HG02642 (cell line): Measurements from ENCODE around the gene PSMC3.

ENCODE experiments used
- ATAC-seq: cut with Tn5 transposase; IDR thresholded peaks from one replicate; pipeline ENCODE4 v1.9.1; 2021; ENCODE audit warnings: mild to moderate bottlenecking; ENCODE audit not compliant: unreplicated experiment, poor library complexity

PSMC3 gene

DNA sequence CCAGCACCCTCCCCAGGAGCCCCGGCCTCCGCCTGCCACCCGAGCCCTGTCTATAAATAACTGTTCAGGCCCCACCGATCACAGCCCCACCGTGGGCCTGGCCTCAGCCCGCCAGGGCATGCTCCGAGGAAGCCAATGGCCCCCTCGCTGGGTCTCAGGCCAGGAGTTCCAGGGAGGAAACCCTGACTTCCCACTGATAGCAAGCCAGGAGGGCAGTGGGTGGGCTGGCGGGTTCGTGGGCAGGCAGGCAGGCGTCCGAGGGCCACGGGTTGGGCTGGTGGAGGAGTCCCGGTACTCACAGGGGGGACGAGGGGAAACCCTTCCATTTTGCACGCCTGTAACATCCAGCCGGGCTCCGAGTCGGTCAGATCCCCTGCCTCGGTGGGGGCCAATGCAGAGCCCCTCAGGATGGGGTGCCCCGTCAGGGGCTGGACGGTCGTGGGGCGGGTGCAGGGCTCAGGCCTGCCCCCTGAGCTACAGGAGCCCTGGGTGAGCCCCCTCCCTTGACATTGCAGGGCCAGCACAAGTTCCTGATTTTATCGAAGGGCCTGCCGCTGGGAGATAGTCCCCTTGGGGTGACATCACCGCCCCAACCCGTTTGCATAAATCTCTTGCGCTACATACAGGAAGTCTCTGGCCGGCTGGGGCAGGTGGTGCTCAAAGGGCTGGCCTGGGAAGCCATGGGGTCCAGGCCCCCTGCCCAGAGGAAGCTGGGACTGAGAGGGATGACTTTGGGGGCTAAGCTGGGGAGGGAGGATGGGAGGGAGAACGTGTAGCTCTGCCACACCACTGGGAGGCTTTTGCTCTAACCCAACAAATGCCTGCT is 48.0 kb downstream of the PSMC3 start, which contains the start of gene SPI1:
Gene SPI1 (minus strand): TSS at position 538 of the 826 bp plus-strand sequence. CDS start 194 bp downstream, at position 344.
- ATAC-seq: peak; percentile 81

DNA sequence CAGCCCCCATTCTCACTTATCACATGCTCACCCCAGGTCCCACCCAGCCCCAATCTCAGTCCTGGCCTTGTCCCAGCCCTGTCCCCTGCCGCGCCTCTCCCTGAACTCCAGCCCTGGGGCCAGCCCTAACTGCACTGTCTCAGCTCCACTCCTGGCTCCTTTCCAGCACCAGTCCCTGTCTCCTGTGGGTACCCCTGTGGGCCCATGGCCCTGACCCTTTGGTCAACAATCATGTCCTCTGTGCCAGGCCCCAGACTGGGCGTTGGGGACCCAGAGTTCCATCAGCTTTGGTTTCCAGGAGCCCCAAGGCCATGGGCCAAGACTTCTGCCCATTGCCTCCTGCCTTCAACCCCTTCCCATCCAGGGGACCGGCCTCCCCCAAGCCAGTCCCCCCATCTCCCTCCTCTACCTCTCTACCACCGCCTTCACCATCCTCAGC is 48.6 kb downstream of the PSMC3 start:
- no peak for ATAC-seq

DNA sequence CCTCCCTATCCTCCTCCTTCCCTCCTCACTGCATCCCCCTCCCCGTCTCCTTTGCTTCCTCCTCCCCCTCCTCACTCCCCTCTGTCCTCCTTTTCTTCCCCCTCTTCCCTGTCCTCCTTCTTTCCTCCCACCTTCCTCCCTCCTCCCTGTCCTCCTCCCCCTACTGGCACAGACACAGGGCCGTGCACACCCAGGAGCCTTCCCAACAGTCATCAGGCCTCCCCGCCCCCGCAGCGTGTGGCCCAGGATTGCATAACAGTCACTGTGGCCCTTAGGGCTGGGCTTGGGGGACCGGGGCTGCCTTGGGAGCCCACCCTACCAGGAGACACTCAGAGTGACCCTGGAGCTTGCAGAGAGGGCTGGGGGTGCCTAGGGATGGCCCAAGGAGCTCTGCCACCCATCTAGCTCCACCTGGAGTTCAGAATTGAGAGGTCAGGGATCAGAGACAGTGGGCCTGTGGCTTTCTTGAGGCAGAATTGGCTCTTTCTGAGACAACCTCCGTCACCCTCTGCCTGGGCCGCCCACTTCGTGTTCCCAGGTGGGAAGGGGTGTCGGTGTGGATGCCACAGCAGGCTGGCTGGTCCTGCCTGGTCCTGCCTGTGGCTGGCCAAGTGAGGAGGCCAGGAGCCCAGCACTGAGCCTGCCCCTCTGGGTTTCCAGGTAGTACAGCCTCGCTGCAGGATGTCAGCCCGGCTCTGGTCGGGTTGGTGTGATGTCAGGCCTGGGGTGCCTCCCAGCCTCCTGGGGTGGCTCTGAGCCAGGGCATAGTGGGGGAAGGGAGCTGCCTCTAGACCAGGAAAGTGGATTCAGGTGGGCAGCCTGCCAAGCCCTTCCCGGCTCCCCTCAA is 49.5 kb downstream of the PSMC3 start:
- peak; percentile 35 for ATAC-seq

DNA sequence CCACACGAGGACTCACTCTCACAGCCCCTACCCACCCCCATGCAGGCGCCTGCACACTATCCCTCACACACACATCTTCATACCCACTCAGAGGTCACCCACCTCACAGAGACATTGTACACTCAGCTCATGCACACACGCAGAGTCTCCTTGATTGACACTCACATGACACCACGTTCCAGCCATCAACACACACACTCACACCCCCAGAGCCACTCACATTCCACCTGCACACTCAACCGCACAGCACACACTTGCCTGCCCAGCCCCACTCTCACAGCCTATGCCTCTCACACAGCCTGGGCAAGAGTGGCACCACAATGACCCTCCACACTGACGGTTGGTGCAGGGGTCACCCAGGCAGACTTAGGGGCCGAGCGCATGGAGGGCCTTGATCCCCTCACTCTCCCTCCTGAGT is 50.1 kb downstream of the PSMC3 start:
- ATAC-seq: no peak

DNA sequence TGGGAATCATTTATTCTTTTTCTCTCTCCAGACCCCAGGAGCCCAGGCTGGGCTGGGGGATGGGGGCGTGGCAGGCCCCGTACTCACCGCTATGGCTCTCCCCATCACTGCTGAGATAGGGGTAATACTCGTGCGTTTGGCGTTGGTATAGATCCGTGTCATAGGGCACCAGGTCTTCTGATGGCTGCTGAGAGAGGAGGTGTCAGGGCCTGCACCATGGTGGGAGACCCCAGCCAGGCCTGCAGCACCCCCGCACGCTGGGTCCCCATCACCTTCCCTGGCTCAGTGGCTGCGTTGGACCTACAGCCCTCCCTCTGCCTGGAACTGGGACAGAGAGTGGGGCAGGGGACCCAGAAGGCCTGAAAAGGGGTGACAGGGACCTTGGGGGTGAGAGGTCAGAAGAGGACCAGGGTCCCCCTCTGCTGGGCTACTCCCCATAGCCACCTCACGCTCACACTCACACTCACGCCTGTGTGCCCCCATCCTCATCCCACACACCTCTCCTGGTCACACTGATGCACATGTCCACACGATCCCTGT is 50.6 kb downstream of the PSMC3 start:
- ATAC-seq: no peak

DNA sequence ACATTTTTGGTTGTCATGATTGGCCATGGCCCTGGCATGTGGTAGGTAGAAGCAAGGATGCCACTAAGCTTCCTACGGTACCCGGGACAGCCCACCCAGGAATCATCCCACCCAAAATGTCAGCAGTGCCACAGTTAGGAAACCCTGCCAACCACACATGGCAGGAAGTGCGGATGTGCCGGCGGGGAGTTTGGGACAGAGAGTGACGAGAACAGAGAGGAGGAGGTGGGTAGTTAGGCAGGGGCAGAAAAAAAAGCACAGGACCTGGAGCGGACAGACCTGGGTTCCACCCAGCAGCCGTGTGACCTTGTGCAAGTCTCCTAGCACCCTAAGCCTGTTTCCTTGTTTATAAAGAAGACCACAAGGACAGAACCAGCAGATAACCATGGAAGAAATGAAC is 51.2 kb downstream of the PSMC3 start:
- no peak for ATAC-seq

DNA sequence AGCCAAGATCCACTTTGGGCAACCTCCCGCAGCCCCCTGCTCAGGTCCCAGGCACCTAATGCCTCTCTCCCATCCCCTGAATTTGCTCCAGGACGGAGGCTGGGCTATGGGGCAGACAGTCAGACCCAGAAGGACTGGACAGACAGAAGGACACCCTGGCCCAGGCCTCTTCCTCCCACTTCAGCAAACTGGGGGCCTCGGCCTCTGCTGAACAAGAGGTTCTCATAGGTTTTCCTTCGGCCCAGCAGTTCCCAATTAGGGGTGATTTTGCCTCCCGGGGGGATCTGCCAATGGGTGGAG is 51.6 kb downstream of the PSMC3 start:
- ATAC-seq: no peak

DNA sequence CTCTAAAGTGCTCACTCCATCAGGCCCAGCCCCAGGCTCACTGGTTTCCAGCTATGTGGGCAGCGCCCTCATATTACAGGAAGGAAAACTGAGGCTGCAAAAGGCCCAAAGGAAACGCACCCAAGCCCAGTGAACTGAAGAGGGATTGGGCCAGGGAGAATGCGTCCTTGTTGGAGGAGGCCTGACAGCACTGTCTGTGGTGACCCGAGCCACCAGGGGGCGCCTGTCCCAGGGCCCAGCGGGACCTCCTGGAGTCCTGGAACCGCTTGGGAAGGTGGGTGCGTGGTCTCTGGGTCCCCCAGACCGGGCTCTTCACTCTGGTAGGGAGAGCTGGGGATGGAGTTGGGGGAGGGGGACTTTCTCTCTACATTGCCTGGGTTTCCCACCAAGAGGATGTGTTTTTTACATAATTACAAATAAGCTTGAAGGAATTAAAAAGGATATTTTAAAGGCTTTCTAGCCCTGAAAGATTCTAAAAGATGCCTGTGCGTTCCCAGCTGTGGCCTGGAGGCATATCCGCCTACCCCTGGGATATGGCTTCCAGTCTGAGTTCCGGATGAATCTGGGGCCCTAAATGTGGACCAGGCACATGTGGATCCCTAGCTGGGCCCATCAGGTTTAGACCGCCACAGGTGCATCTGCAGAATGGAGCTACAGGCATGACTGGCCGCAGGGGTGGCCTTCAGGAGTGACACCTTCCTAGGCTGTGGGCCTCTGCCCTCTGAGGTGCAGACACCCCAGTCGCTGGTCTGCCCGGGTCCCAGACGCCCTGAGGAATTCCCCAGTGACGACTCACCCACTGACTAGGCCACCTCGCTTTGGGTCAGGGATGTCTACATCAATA is 52.1 kb downstream of the PSMC3 start:
- no peak for ATAC-seq

DNA sequence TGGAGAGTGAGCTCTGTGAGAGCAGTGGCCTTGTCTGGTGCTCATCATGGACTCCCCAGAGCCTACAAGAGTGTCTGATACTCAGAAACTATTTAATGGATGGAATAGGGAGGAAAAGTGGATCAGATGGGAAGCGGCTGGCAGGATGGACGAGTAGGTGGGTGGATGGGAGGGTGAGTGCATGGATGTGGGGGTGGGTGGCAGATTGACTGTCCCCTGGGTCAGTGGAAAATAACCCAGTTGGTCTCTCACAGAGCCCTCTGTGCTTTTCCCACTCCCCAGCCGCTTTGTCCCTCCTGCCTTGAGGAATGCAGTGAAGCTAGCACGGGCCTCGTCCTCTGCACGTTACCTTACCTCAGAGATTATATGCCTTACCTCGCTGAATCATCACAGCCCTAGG is 53.8 kb downstream of the PSMC3 start:
- ATAC-seq: no peak

DNA sequence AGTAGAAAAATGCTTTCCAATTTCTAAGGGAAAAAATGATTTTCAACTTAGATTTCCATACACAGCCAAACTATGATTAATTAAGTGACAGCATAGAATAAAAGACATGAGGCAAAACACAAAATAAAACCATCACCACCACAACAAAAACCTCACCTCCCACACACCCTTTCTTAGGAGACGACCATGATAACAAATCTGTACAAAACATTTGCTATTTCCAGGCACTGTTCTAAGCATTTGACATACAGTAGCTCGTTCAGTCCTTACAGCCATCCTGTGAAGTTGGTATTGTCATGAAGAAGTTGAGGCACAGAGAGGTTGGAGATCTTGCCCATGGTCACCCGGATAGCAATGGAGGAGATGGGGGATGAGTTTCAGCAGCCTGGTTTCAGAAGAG is 56.6 kb downstream of the PSMC3 start:
- no peak for ATAC-seq
